Skeletal muscle satellite cell (primary cell): Measurements from ENCODE around the gene BMF.
"Not testable (repeated sequence)": the region's sequence is repeated elsewhere in the genome, so short reads cannot be mapped to it uniquely, and the experiment has no call there.

Experiments used
- H3K27me3 ChIP-seq: 2 replicates; pipeline ENCODE4 v1.7.0; 2013; ENCODE audit warnings: low read length; ENCODE audit not compliant: control insufficient read depth, insufficient read depth
- H3K36me3 ChIP-seq: 2 replicates; pipeline ENCODE4 v1.7.0; 2013; ENCODE audit warnings: mild to moderate bottlenecking, control low read depth, low read length; ENCODE audit not compliant: insufficient read depth
- H3K4me1 ChIP-seq: 2 replicates; pipeline ENCODE4 v1.7.0; 2013; ENCODE audit warnings: low read length; ENCODE audit not compliant: control insufficient read depth, insufficient read depth
- H3K4me2 ChIP-seq: 2 replicates; pipeline ENCODE4 v1.7.0; 2013; ENCODE audit warnings: mild to moderate bottlenecking, low read length
- H3K4me3 ChIP-seq: 2 replicates; pipeline ENCODE4 v1.7.0; 2013; ENCODE audit warnings: low read length
- H3K9ac ChIP-seq: 2 replicates; pipeline ENCODE4 v1.7.0; 2013; ENCODE audit warnings: mild to moderate bottlenecking, low read depth, low read length, moderate library complexity
- H3K9me3 ChIP-seq: replicated peaks from 2 replicates; pipeline ENCODE4 v1.7.0; 2013; ENCODE audit warnings: mild to moderate bottlenecking, control low read depth, low read length

BMF gene

GRCh38 chr15:40124333-40124732, 15.7 kb upstream of the BMF start:
- not testable (repeated sequence) for H3K9ac ChIP-seq, H3K4me1 ChIP-seq, H3K9me3 ChIP-seq, H3K4me2 ChIP-seq, H3K36me3 ChIP-seq, H3K4me3 ChIP-seq
- H3K27me3 ChIP-seq = peaks cover 40% of the 10 kb centered on the region

- H3K27me3 ChIP-seq = peaks cover 40% of the 10 kb centered on the region
- H3K9ac ChIP-seq, H3K4me1 ChIP-seq, H3K9me3 ChIP-seq, H3K4me3 ChIP-seq, H3K4me2 ChIP-seq, H3K36me3 ChIP-seq: not testable (repeated sequence)
Measured at GRCh38 chr15:40123863-40124262, 15.2 kb upstream of the BMF start.

DNA sequence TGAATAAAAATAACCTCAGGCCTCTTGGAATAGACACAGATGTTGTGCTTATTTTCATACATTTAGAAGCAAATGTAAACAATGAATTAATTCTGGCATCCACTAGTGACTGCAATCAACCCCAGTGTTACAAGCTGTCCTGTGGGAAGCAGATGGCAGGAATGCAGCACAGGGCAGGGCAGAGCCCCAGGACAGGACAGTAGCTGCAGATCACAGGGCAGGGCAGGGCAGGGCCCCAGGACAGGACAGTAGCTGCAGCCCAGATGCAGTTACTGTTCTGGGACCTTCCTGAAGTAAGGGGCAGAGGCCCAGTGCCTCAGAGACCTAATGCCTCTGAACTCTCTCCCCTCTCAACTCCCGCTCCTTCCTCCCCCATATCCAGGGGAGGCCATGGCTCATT, 14.3 kb upstream of the BMF start:
- not testable (repeated sequence) for H3K4me3 ChIP-seq, H3K9me3 ChIP-seq
- H3K27me3 ChIP-seq = peaks cover 37% of the 10 kb centered on the region

DNA sequence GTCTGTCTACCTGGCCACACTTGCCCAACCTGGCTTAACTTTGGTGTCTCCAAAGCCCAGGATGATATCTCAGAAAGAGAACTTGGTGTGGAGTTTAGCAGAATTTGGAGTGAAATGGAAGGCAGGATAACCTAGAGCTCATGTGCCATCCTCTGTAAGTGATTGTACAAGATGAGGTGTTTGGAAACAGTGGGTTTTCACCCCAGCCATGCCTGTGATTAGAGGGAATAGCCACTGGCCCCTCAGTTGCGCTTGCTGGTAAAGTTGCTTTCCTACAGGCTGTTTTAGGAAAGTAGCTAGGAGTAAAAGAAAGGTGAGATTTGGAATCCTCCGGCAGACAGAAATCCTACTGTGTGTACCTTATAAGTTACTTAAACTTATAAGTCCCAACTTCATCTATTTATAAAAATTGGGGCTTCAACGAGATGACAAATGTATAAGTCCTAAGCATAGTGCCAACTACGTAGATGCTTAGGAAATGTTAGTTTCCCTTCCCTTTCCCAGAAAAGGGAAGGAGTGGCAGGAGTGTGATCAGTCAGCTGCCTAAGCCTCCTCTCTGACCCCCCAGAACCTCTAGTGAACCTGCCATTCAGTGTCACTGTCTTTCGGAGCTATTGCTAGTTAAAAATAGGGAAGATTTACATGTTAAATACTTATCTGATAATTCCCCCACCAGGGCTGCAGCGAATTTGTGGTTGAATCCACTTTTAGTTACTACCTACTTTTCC, 13.4 kb upstream of the BMF start:
- no peaks in the 10 kb centered on the region for H3K4me1 ChIP-seq
- H3K4me2 ChIP-seq = no peak overlapping the region
- no peak overlapping the region for H3K4me3 ChIP-seq
- no peak overlapping the region for H3K9ac ChIP-seq
- H3K27me3 ChIP-seq = peaks cover 33% of the 10 kb centered on the region
- H3K9me3 ChIP-seq = no peaks in the 10 kb centered on the region
- no peaks in the 10 kb centered on the region for H3K36me3 ChIP-seq

More for the DNA sequence above, 14.3 kb upstream of the BMF start:
- not testable (repeated sequence) for H3K4me1 ChIP-seq, H3K9ac ChIP-seq, H3K4me2 ChIP-seq, H3K36me3 ChIP-seq

GRCh38 chr15:40118473-40118872, 9.8 kb upstream of the BMF start:
- H3K9me3 ChIP-seq = no peaks in the 10 kb centered on the region
- no peaks in the 10 kb centered on the region for H3K4me1 ChIP-seq
- H3K36me3 ChIP-seq = no peaks in the 10 kb centered on the region
- H3K27me3 ChIP-seq = peaks cover 54% of the 10 kb centered on the region
- no peak overlapping the region for H3K4me3 ChIP-seq
- H3K9ac ChIP-seq = no peak overlapping the region
- no peak overlapping the region for H3K4me2 ChIP-seq

- Histone ChIP-seq H3K9me3 (no peaks in the 10 kb centered on the region), H3K36me3 (no peaks in the 10 kb centered on the region)
Measured at GRCh38 chr15:40115670-40116093, 7.0 kb upstream of the BMF start.

GRCh38 chr15:40115106-40115505, 6.4 kb upstream of the BMF start:
- H3K36me3 ChIP-seq, H3K4me1 ChIP-seq, H3K4me2 ChIP-seq, H3K9me3 ChIP-seq, H3K4me3 ChIP-seq, H3K9ac ChIP-seq: not testable (repeated sequence)
- peaks cover 66% of the 10 kb centered on the region for H3K27me3 ChIP-seq

More at GRCh38 chr15:40115670-40116093, 7.0 kb upstream of the BMF start:
- Histone ChIP-seq H3K4me1 (no peaks in the 10 kb centered on the region), H3K27me3 (peaks cover 69% of the 10 kb centered on the region), H3K9ac (no peak overlapping the region), H3K4me2 (no peak overlapping the region), H3K4me3 (no peak overlapping the region)

DNA sequence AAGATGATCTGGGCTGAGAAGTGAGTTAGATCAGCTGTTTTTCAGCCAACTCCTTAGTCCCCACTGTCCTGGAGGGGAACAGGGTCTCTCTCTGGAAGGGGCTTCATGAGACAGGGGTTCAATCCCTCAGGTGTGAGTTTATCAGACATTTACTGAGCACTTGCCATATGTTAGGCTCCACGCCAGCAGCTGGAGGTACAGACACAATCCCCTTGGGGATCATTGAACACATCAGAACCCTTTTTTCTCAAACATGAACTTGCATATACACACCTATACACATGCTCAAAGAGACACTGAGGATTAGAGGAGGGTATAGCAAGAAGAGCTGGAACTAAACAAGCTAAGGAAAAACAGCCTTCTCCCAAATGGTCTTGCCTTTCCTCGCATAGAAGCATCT, 5.5 kb upstream of the BMF start:
- Histone ChIP-seq H3K4me1 (peaks cover 4% of the 10 kb centered on the region), H3K9me3 (no peaks in the 10 kb centered on the region), H3K36me3 (no peaks in the 10 kb centered on the region), H3K9ac (no peak overlapping the region), H3K27me3 (peaks cover 62% of the 10 kb centered on the region), H3K4me3 (no peak overlapping the region), H3K4me2 (no peak overlapping the region)

GRCh38 chr15:40112789-40113188, 4.1 kb upstream of the BMF start:
- no peak overlapping the region for H3K9ac ChIP-seq
- H3K4me3 ChIP-seq = no peak overlapping the region
- no peaks in the 10 kb centered on the region for H3K9me3 ChIP-seq
- H3K27me3 ChIP-seq = peaks cover 56% of the 10 kb centered on the region
- H3K4me2 ChIP-seq = no peak overlapping the region
- peaks cover 12% of the 10 kb centered on the region for H3K4me1 ChIP-seq
- H3K36me3 ChIP-seq = no peaks in the 10 kb centered on the region

DNA sequence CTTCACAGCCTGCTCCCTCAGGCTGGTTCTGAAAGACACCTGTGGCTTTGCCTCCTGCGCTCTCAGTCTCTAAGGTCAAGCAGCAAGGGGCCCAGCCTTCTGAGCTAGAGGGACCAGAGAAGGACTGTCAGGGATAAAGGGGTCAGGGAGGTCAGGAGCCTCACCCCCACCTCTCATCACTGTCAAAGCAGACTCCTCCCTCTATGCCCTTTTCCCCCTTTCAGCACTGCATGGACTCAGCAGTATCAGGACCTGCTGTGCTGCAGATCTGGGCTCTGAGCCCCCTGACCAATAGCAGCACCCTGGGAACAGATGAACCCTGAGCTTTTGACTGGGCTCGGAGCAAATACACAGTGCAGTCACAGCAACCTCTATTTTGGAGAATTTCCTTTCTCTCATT, 3.2 kb upstream of the BMF start:
- H3K9me3 ChIP-seq = no peaks in the 10 kb centered on the region
- H3K9ac ChIP-seq = no peak overlapping the region
- H3K36me3 ChIP-seq = no peaks in the 10 kb centered on the region
- H3K4me1 ChIP-seq = peaks cover 20% of the 10 kb centered on the region
- no peak overlapping the region for H3K4me3 ChIP-seq
- peaks cover 52% of the 10 kb centered on the region for H3K27me3 ChIP-seq
- H3K4me2 ChIP-seq = no peak overlapping the region

- H3K27me3 ChIP-seq = peaks cover 45% of the 10 kb centered on the region
Measured at GRCh38 chr15:40110866-40111550, 2.3 kb upstream of the BMF start.

More at GRCh38 chr15:40110866-40111550, 2.3 kb upstream of the BMF start:
- Histone ChIP-seq H3K36me3 (no peaks in the 10 kb centered on the region), H3K9me3 (no peaks in the 10 kb centered on the region), H3K4me3 (no peak overlapping the region), H3K4me2 (no peak overlapping the region), H3K4me1 (peaks cover 26% of the 10 kb centered on the region), H3K9ac (no peak overlapping the region)
